GM10266 (cell line): ENCODE measurements around the gene GLOD5.

Source experiments
- DNase-seq: peaks from one replicate; pipeline ENCODE4 v3.0.0; 2012; ENCODE audit errors: extremely low spot score
- CTCF ChIP-seq: IDR thresholded peaks from 2 replicates; pipeline ENCODE4 v1.5.1; 2012; ENCODE audit warnings: mild to moderate bottlenecking, low read depth; ENCODE audit not compliant: control insufficient read depth, insufficient read depth; ENCODE audit errors: missing control alignments

Gene GLOD5

GRCh38 chrX:48737213-48737938, 24.2 kb upstream of the GLOD5 start:
- TF ChIP-seq CTCF = no peak
- DNase-seq = peak; percentile 86

- no peak for DNase-seq
- no peak for TF ChIP-seq CTCF
Observed at GRCh38 chrX:48737940-48738339, 23.6 kb upstream of the GLOD5 start.

- no peak for DNase-seq
- no peak for TF ChIP-seq CTCF
Observed at GRCh38 chrX:48741834-48742233, 19.7 kb upstream of the GLOD5 start.

GRCh38 chrX:48745222-48745621, 16.3 kb upstream of the GLOD5 start:
- no peak for TF ChIP-seq CTCF
- DNase-seq = no peak

GRCh38 chrX:48747415-48748016, 14.0 kb upstream of the GLOD5 start:
- DNase-seq = no peak
- TF ChIP-seq CTCF = no peak

GRCh38 chrX:48749182-48749581, 12.4 kb upstream of the GLOD5 start:
- no peak for TF ChIP-seq CTCF
- no peak for DNase-seq

GRCh38 chrX:48751343-48751742, 10.2 kb upstream of the GLOD5 start:
- DNase-seq = no peak
- no peak for TF ChIP-seq CTCF
